Measurements from ENCODE around the gene RAI14.
"Not testable (repeated sequence)": the region's sequence is repeated elsewhere in the genome, so short reads cannot be mapped to it uniquely, and the experiment has no call there.

The RAI14 gene

GRCh38 chr5:34701442-34701841 is 45.3 kb downstream of the RAI14 start:
- DNase-seq: not testable (repeated sequence)

- DNase-seq: no peak
Measured at GRCh38 chr5:34703767-34704713, 47.9 kb downstream of the RAI14 start.

DNA sequence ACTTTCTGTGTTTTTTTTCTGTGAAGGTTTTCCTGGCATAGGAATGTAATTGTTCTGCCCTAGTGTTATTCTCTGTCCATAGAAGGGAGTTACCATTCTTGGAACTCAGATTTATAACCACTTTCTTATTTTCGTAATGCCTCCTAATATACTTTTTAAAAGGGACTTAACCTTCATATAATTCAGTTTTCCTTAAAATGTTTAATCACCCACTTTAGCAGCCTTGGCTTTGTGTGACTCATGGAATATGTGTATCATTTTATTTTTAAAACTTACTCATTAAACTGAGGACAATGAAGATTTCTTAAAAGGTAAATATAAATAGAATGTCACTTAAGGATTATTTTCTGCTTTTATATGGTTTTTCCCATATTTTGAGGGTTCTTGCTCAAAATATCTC is 50.0 kb downstream of the RAI14 start:
- DNase-seq: no peak

- DNase-seq: no peak
Measured at GRCh38 chr5:34707451-34708107, 51.5 kb downstream of the RAI14 start.

DNA sequence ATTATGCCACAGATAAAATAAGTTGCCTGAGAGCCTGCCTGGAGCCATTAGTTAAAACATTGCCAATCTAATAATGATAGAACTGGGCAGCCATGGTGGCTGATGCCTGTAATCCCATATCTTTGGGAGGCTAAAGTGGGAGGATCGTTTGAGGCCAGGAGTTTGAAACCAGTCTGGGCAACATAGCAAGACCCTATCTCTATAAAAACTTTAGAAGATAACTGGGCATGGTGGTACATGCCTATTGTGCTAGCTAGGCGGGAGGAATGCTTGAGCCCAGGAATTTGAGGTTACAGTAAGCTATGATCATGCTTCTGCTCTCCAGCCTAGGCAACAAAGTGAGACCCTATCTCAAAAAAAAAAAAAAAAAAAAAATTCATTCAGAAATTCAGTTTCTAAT is 52.6 kb downstream of the RAI14 start:
- no peak for DNase-seq

GRCh38 chr5:34709861-34710673 is 53.9 kb downstream of the RAI14 start:
- DNase-seq: no peak

DNA sequence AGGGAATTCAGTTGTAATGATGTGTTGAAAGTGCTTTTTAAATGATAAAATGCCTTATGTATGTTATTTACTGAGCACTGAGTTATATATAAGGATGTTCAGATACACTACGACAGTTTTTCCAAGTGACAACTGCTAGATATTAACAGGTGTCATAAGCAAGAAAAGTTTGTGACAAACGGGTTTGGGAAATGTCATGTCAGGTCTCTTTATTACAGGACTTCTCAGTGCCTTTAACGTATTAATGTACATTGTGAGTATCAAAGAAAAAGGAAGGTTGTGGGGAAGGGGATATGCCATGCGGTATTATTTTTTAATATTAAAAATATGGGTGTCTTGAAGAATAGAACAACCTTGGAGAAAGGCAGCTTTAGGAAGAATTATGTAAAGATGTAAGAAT is 56.4 kb downstream of the RAI14 start:
- DNase-seq: no peak

DNA sequence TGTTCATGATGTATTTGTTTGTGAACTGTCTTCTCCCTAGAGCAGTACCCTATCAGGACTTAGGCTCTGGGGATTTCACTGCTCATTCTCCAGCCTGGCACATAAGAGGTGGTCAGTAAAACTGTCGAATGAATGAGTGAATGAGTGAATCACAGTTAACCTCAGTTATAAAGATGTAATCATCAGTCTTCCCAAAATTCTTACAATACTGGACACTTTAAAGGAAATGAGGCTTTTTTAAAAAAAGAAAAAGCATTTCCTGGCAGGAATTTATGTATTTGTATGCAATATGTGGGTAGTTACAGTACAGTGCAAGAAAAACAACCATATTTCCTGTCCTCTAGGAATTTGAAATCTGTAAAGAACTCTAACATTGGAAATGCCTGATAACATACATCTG is 59.6 kb downstream of the RAI14 start:
- DNase-seq: no peak

- DNase-seq: no peak
Measured at GRCh38 chr5:34716986-34717385, 60.9 kb downstream of the RAI14 start.

DNA sequence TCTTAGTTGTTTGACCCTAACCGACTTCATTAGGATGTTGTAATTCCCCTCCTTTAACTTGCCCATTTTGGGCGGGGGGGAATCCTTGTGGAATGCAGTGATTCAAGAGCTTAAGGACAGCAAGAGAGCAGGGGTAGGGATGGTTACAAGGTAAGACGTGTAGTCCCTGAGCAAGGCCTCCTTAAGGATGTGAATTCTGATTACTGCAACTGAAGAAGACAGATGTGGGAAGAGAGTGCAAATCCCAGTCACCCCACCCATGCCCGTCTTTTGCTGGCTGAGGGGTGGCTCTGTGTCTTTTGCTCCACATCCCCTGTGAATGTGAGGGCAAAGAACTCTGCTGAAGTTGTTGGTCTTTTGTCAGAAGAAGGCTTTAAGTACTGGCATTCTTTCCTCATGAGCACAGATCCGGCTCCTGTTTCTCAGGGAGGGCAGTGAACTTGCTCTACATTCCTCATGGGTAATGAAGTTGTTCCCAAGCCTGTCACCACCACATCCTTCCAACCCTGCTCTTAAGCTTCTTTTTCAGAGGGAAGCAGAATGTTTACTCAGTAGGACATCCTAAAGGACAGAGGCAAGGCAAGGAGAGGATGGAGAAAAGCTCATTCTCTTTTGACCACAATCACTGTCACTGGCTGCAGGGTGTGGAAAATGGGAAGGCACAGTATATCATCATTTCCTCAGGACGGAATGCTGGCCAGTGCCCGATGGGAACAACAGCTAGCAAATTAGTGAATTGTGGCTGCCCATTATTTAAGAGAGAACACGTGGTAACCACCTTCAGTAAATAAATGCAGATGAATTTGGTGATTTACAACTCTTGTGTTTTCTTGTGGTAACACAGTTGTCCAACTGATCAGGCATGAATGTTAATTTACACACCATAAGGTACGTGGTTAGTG is 61.5 kb downstream of the RAI14 start:
- DNase-seq: no peak

- no peak for DNase-seq
Measured at GRCh38 chr5:34718516-34718915, 62.4 kb downstream of the RAI14 start.

GRCh38 chr5:34719029-34719428 is 62.9 kb downstream of the RAI14 start:
- no peak for DNase-seq

- DNase-seq: no peak
Measured at GRCh38 chr5:34721327-34721726, 65.2 kb downstream of the RAI14 start.

GRCh38 chr5:34722183-34722582 is 66.1 kb downstream of the RAI14 start:
- DNase-seq: no peak

GRCh38 chr5:34724741-34725140 is 68.6 kb downstream of the RAI14 start:
- no peak for DNase-seq

GRCh38 chr5:34727166-34727749 is 71.1 kb downstream of the RAI14 start:
- not testable (repeated sequence) for DNase-seq

DNA sequence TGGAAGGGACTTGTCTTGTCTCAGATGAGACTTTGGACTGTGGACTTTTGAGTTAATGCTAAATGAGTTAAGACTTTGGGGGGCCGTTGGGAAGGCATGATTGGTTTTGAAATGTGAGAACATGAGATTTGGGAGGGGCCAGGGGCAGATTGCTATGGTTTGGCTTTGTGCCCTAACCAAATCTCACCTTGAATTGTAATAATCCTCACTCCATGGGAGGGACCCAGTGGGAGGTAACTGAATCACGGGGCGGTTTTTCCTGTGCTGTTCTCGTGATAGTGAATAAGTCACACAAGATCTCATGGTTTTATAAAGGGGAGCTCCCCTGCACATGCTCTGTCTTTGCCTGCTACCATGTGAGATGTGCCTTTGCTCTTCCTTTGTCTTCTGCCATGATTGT is 72.1 kb downstream of the RAI14 start:
- no peak for DNase-seq

DNA sequence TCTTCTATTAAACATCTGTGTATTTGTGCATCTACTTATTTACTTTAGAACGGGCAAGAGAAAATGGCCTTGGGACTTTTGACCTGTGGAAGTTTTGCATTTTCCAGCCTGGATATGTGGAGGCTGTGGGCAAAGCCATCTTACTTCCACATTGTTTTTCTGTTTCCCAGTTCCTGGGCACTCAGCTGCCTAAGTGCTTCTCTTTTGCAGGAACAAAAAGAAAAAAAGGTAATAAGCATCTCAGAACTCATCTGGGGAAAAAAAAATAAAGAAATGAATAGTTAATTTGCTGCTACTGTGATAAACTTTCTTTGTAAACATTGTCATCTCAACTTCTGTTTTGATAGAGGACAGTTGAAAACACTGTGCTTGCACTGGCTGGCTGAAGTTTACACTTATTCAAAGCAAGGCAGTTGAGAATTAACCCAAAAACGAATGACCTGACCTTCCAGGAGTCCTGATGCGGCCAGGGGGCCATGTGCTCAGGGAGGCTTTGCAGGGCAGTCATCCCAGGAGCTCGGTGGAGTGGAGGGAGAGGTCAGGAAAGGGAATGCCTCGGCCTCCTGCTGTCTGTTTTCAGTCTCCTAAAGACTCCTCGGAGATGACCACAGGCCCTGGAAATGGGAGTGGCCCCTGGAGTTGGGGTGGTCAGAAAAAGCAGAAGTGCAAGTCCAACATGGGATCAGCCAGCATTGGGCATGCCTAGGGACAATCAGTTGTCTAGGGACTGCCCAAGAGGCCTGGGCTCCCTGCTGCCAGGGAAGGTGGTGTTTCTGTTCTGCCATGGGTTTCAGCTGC is 75.5 kb downstream of the RAI14 start:
- no peak for DNase-seq

DNA sequence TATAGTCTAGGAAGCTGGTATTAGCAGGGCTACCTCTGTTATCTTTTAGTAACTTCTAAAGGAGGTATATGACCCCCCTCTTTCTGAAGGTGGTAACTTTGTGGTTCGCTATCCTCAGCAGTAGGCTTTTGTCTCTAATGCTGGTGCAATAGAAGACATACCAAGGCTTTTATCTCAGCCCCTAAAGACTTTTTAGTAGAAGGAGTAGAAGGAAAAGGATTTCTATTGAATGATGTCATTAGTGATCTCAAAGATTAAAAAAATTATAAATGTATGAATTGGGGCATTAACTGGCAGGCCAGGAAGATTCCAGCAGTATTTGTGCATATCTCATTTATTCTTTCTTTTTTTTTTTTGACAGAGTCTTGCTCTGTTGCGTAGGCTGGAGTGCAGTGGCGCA is 78.2 kb downstream of the RAI14 start:
- DNase-seq: no peak

DNA sequence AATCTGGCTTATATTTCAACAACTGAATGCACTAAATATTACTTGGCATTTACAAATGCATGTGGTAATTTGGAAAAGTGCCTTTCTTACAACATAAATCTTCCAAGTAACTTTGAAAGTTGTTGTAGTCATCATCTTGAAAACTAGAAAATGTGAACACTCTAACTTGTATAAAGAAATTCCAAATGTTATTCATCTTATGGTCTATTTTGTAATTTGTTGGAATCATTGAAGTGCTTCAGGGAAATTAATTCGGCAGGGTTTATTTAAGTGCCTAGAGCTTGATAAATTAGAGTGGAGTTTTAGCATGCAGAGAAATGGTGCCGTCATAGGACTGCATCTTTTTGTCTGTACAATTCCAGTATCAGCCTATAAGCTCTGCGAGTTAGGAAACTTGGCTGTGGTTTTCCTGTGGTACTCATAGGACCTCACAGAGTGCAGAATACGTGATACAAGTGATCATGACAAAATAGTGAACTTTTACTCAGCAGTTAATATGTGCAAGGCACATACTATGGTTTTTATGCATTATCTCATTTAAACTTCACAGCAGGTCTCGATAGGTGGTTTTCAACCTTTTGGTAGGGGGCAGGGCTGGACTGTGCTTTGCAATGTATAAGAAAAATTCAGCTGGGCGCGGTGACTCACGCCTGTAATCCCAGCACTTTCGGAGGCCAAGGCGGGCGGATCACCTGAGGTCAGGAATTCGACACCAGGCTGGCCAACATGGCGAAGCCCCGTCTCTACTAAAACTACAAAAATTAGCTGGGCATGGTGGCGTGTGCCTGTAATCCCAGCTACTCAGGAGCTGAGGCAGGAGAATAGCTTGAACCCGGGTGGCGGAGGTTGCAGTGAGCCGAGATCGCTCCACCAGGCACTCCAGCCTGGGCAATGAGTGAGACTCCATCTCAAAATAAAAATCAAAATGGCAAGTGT is 79.6 kb downstream of the RAI14 start:
- no peak for DNase-seq

All from stimulated activated CD4-positive, alpha-beta T cell treated with anti-CD3 and anti-CD28 coated beads, Interleukin-1b, Interleukin-23, amount 100 ng/mL, for 48 hours (primary cell).